ENCODE measurements around the gene ZC2HC1B.

DNA sequence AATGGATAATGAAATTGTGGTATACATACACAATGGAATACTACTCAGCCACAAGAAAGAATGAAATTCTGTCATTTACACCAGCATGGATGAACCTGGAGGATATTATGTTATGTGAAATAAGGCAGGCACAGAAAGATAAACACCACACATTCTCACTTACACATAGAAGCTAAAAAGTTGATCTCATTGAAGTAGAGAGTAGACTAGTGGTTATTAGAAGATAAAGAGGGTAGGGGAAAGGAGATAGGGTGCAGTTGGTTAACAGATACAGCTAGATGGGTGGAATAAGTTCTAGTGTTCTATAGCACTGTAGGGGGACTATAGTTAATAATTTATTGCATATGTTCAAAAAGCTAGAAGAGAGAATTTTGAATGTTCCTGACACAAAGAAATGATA lies 46.7 kb upstream of the ZC2HC1B start:
- TF ChIP-seq RAD21 (IDR thresholded peaks at IDR 0.05; ENCODE audit: insufficient read depth, low read depth, low read length) (no peak), CREB1 (IDR thresholded peaks at IDR 0.05; ENCODE audit: low read depth) (no peak), POLR2AphosphoS5 (IDR thresholded peaks at IDR 0.05; ENCODE audit: low read length) (no peak), FOXK2 (IDR thresholded peaks at IDR 0.05) (no peak), EZH2 (IDR thresholded peaks at IDR 0.05; ENCODE audit: borderline replicate concordance, control insufficient read depth, low read depth, low read length) (no peak)
- TF ChIP-seq, protein P1, sequence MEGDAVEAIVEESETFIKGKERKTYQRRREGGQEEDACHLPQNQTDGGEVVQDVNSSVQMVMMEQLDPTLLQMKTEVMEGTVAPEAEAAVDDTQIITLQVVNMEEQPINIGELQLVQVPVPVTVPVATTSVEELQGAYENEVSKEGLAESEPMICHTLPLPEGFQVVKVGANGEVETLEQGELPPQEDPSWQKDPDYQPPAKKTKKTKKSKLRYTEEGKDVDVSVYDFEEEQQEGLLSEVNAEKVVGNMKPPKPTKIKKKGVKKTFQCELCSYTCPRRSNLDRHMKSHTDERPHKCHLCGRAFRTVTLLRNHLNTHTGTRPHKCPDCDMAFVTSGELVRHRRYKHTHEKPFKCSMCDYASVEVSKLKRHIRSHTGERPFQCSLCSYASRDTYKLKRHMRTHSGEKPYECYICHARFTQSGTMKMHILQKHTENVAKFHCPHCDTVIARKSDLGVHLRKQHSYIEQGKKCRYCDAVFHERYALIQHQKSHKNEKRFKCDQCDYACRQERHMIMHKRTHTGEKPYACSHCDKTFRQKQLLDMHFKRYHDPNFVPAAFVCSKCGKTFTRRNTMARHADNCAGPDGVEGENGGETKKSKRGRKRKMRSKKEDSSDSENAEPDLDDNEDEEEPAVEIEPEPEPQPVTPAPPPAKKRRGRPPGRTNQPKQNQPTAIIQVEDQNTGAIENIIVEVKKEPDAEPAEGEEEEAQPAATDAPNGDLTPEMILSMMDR (IDR thresholded peaks at IDR 0.05 in 2 of 3, conservative IDR thresholded peaks at IDR 0.05 in 1 of 3; ENCODE audit: control insufficient read depth in 2 of 3, extremely low read depth in 1 of 3, insufficient read depth in 1 of 3, low read depth in 3 of 3, low read length in 3 of 3) = no peak
